IMR-90 (cell line): Measurements from ENCODE around the gene OR52B2. TPM values are rescaled to one million over a fixed set of nuclear protein-coding genes. Genes with fewer than 3 reads are reported as not detected.

Experiments used
- ATAC-seq: fragments of 200-7000 bp; cut with Tn5 transposase; 2 replicates; pipeline ENCODE4 v1.9.1; 2020; ENCODE audit warnings: low read depth, mild to moderate bottlenecking, moderate library complexity
- BruUV-seq: library from RNA; stranded (reverse); fragments of 400-500 nt; replicated peaks from 2 replicates; lab custom pipeline; 2021; lab: Mats Ljungman, UMichigan
- CTCF ChIA-PET: fragments of 300-600 bp; formaldehyde crosslinking; extraction: SDS; loops from one replicate; lab custom pipeline; 2021; ENCODE audit warnings: antibody characterized with exemption; lab: Yijun Ruan, JAX
- POLR2A ChIA-PET: fragments of 300-600 bp; sonication (Branson Sonifier 250); formaldehyde crosslinking; loops from one replicate; lab custom pipeline; 2022; ENCODE audit warnings: antibody characterized with exemption; ENCODE audit not compliant: unreplicated experiment; lab: Charles Lee
- DNase-seq: peaks from one replicate; pipeline ENCODE4 v3.0.0; 2013
- H2AFZ ChIP-seq: replicated peaks from 2 replicates; pipeline ENCODE3; 2013; ENCODE audit warnings: low read length, mild to moderate bottlenecking; ENCODE audit not compliant: poor library complexity
- H2AK5ac ChIP-seq: 2 replicates; pipeline ENCODE4 v1.6.1; 2013; ENCODE audit warnings: low read depth, low read length, inconsistent platforms
- H2AK9ac ChIP-seq: replicated peaks from 2 replicates; pipeline ENCODE3; 2013; ENCODE audit warnings: mild to moderate bottlenecking, low read depth, low read length, moderate library complexity; ENCODE audit not compliant: poor library complexity
- H2BK120ac ChIP-seq: 2 replicates; pipeline ENCODE4 v1.6.1; 2013; ENCODE audit warnings: low read depth, low read length, inconsistent platforms
- H2BK15ac ChIP-seq: 3 replicates; pipeline ENCODE4 v1.6.1; 2013; ENCODE audit warnings: low read depth, low read length, inconsistent platforms
- H2BK20ac ChIP-seq: 2 replicates; pipeline ENCODE4 v1.6.1; 2013; ENCODE audit warnings: low read depth, mild to moderate bottlenecking, inconsistent platforms, low read length, moderate library complexity
- H2BK5ac ChIP-seq: 2 replicates; pipeline ENCODE4 v1.6.1; 2013; ENCODE audit warnings: mild to moderate bottlenecking, low read depth, low read length, inconsistent platforms; ENCODE audit not compliant: poor library complexity, severe bottlenecking
- H3K14ac ChIP-seq: replicated peaks from 2 replicates; pipeline ENCODE4 v1.6.1; 2013; ENCODE audit warnings: low read depth, low read length, inconsistent platforms
- H3K18ac ChIP-seq: 2 replicates; pipeline ENCODE4 v1.6.1; 2013; ENCODE audit warnings: low read depth, low read length, control low read depth
- H3K23ac ChIP-seq: 2 replicates; pipeline ENCODE4 v1.6.1; 2013; ENCODE audit warnings: low read depth, low read length, inconsistent platforms
- H3K27ac ChIP-seq: 2 replicates; pipeline ENCODE4 v1.5.1; 2013; ENCODE audit warnings: mild to moderate bottlenecking, control low read depth, low read length; ENCODE audit not compliant: insufficient read depth
- H3K27me3 ChIP-seq: 2 replicates; pipeline ENCODE4 v1.6.1; 2013; ENCODE audit warnings: low read length; ENCODE audit not compliant: control insufficient read depth, insufficient read depth
- H3K36me3 ChIP-seq: 2 replicates; pipeline ENCODE4 v1.6.1; 2013; ENCODE audit warnings: low read length, mixed read lengths; ENCODE audit not compliant: control insufficient read depth, insufficient read depth
- H3K4ac ChIP-seq: 2 replicates; pipeline ENCODE4 v1.6.1; 2013; ENCODE audit warnings: low read depth, low read length, inconsistent platforms
- H3K4me1 ChIP-seq: 2 replicates; pipeline ENCODE4 v1.6.1; 2013; ENCODE audit warnings: low read length, mixed read lengths; ENCODE audit not compliant: control insufficient read depth, insufficient read depth
- H3K4me2 ChIP-seq: 2 replicates; pipeline ENCODE4 v1.6.1; 2013; ENCODE audit warnings: low read depth, mild to moderate bottlenecking, control low read depth, low read length, moderate library complexity
- H3K4me3 ChIP-seq: 2 replicates; pipeline ENCODE4 v1.5.1; 2013; ENCODE audit warnings: low read depth, mild to moderate bottlenecking, control low read depth, low read length, moderate library complexity; ENCODE audit not compliant: insufficient read depth
- H3K56ac ChIP-seq: 2 replicates; pipeline ENCODE4 v1.6.1; 2013; ENCODE audit warnings: low read length, inconsistent platforms; ENCODE audit not compliant: insufficient read depth; ENCODE audit errors: extremely low read depth
- H3K79me1 ChIP-seq, 2 experiments: 2 replicates each; pipeline ENCODE4 v1.6.1; 2013; ENCODE audit warnings: low read length in 2 of 2, inconsistent platforms in 1 of 2, low read depth in 1 of 2
- H3K9ac ChIP-seq: 2 replicates; pipeline ENCODE4 v1.6.1; 2013; ENCODE audit warnings: low read depth, low read length, control low read depth
- H3K9me1 ChIP-seq: 2 replicates; pipeline ENCODE4 v1.6.1; 2013; ENCODE audit warnings: low read length, inconsistent platforms; ENCODE audit not compliant: insufficient read depth
- H3K9me3 ChIP-seq: 2 replicates; pipeline ENCODE4 v1.6.1; 2013; ENCODE audit warnings: low read length; ENCODE audit not compliant: control insufficient read depth, insufficient read depth
- H4K20me1 ChIP-seq: 2 replicates; pipeline ENCODE4 v1.6.1; 2013; ENCODE audit warnings: low read length, inconsistent platforms; ENCODE audit not compliant: insufficient read depth
- H4K5ac ChIP-seq: 2 replicates; pipeline ENCODE4 v1.6.1; 2013; ENCODE audit warnings: mild to moderate bottlenecking, low read depth, low read length, control low read depth
- H4K8ac ChIP-seq, 2 experiments: 2 replicates each; pipeline ENCODE4 v1.6.1; 2013; ENCODE audit warnings: low read depth in 2 of 2, low read length in 2 of 2, control low read depth in 1 of 2, inconsistent platforms in 1 of 2
- H4K91ac ChIP-seq: 2 replicates; pipeline ENCODE4 v1.6.1; 2013; ENCODE audit warnings: low read depth, low read length, inconsistent platforms; ENCODE audit not compliant: insufficient read depth
- MAZ ChIP-seq: IDR thresholded peaks from 2 replicates; pipeline ENCODE4 v1.6.1; 2012; ENCODE audit warnings: low read depth, mild to moderate bottlenecking, low read length, improper control_type of control experiment, moderate library complexity, borderline replicate concordance
- POLR2A ChIP-seq: IDR thresholded peaks from 2 replicates; pipeline ENCODE4 v1.6.1; 2012; ENCODE audit warnings: mild to moderate bottlenecking, low read depth, low read length
- WGBS, 2 experiments: methylation state at CpG; one replicate each; pipeline versions ENCODE4 v1.1.5 to v1.1.7; 2013; ENCODE audit warnings: missing lambda C conversion rate in 2 of 2; ENCODE audit not compliant: insufficient read length in 1 of 2; ENCODE audit errors: extremely low coverage in 2 of 2; 5-methylcytosine and 5-hydroxymethylcytosine counted together
- dilution Hi-C: fragments of 300-500 bp; cut with HindIII; formaldehyde crosslinking; loops from one replicate; pipeline ENCODE4 v1.14.3; 2018; ENCODE audit warnings: low sequenced_read_pairs; ENCODE audit not compliant: unreplicated experiment
- in situ Hi-C: fragments of 300-500 bp; cut with MboI; formaldehyde crosslinking; loops from 3 replicates; pipeline ENCODE4 v1.14.3; 2019; ENCODE audit warnings: low sequenced_read_pairs, inconsistent platforms, mixed read lengths
- intact Hi-C: fragments of 100-400 bp; cut with micrococcal nuclease; formaldehyde crosslinking; loops from 2 replicates; pipeline ENCODE4 v1.10.0; 2022
- polyA plus RNA-seq, 3 experiments: library from polyadenylated mRNA; depleted of rRNA; stranded (reverse); fragments of >200 nt; gene quantifications; 2 replicates each; pipeline ENCODE4 v1.2.3, GENCODE V29; 2012; ENCODE audit warnings: low replicate concordance in 1 of 3
- total RNA-seq: library from RNA; depleted of rRNA; stranded (reverse); fragments of >200 nt; gene quantifications from 2 replicates; pipeline ENCODE4 v1.2.3, GENCODE V29; 2012
- TF ChIP-seq, protein P1 (sequence below): fragments of 150-350 bp; IDR thresholded peaks from 2 replicates; pipeline ENCODE4 v1.6.1; 2016; ENCODE audit warnings: low read depth, mild to moderate bottlenecking, low read length, moderate library complexity, borderline replicate concordance

The OR52B2 gene
- total and polyA plus RNA-seq, 2 of the 4 experiments (the other 2 are of a cell fraction): not detected

DNA sequence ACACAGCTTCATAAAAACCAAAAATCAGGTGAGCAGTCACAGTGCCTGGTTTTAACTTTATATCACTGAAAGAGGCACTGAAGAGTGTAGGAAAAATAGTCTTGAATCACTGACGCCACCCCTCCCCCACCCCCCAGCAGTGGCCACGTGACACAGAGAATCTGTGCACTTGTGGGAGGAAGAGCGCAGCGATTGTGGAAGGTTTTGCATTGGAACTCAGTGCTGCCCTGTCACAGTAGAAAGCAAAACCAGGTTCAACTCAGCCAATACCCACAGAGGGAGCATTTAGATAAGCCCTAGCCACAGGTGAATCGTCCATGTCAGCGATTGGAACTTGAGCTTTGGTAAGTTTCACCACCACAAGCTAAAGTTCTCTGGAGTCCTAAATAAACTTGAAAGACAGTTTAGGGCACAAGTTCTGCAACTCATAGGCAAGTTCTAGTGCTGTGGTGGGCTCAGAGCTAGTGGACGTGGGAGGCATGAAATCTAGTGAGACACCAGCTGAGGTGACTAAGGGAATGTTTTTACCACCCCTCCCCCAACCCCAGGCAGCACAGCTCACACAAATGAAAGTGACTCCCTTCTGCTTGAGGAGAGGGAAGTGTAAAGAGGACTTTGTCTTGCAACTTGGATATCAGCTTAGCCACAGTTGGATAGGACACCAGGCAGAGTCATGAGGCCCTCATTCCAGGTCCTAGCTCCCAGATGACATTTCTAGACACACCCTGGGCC, 13.3 kb downstream of the OR52B2 start:
- Histone ChIP-seq H3K18ac (no peak overlapping the region), H3K4me2 (no peak overlapping the region), H2BK15ac (no peak overlapping the region), H3K23ac (no peak overlapping the region), H3K9me1 (no peaks in the 10 kb centered on the region), H3K79me1 (no peaks in the 10 kb centered on the region), H3K9ac (no peak overlapping the region), H2AFZ (no peak overlapping the region), H2BK5ac (no peak overlapping the region), H4K5ac (no peak overlapping the region), H2BK20ac (no peak overlapping the region), H3K14ac (no peak overlapping the region), H3K4ac (no peak overlapping the region), H2BK120ac (no peak overlapping the region), H2AK9ac (no peak overlapping the region), H3K56ac (no peak overlapping the region), H4K8ac (no peak overlapping the region), H3K4me3 (no peak overlapping the region), H3K4me1 (no peaks in the 10 kb centered on the region), H3K36me3 (no peaks in the 10 kb centered on the region), H3K9me3 (no peaks in the 10 kb centered on the region), H4K20me1 (no peaks in the 10 kb centered on the region), H3K27me3 (no peaks in the 10 kb centered on the region), H2AK5ac (no peak overlapping the region), H4K91ac (no peak overlapping the region), H3K27ac (no peak overlapping the region)
- 83% methylated on average over 2 of the region's 7 CpGs; no CpG with 5 or more reads in 1 of the 2 experiments for WGBS, 2 experiments
- in situ Hi-C loops (no loop called here), dilution Hi-C loops (no loop called here), intact Hi-C loops (no loop called here)
- TF ChIP-seq MAZ: no peak
- TF ChIP-seq, protein P1, sequence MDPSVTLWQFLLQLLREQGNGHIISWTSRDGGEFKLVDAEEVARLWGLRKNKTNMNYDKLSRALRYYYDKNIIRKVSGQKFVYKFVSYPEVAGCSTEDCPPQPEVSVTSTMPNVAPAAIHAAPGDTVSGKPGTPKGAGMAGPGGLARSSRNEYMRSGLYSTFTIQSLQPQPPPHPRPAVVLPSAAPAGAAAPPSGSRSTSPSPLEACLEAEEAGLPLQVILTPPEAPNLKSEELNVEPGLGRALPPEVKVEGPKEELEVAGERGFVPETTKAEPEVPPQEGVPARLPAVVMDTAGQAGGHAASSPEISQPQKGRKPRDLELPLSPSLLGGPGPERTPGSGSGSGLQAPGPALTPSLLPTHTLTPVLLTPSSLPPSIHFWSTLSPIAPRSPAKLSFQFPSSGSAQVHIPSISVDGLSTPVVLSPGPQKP: no peak
- no peak for TF ChIP-seq POLR2A
- ATAC-seq (no peak), DNase-seq (no peak)
- no TSS peak for BruUV-seq
- ChIA-PET POLR2A (no interaction called here), CTCF (no interaction called here)
